ENCODE results near the gene CCDC88A.

CCDC88A gene

GRCh38 chr2:55419233-55419678 lies 400 bp downstream of the CCDC88A start:
- DNase-seq (ENCODE audit: low read depth): no peak
- peak overlapping the region; percentile 84 for H3K4me3 ChIP-seq (ENCODE audit: low read depth, low read length)
- TF ChIP-seq, protein P1, sequence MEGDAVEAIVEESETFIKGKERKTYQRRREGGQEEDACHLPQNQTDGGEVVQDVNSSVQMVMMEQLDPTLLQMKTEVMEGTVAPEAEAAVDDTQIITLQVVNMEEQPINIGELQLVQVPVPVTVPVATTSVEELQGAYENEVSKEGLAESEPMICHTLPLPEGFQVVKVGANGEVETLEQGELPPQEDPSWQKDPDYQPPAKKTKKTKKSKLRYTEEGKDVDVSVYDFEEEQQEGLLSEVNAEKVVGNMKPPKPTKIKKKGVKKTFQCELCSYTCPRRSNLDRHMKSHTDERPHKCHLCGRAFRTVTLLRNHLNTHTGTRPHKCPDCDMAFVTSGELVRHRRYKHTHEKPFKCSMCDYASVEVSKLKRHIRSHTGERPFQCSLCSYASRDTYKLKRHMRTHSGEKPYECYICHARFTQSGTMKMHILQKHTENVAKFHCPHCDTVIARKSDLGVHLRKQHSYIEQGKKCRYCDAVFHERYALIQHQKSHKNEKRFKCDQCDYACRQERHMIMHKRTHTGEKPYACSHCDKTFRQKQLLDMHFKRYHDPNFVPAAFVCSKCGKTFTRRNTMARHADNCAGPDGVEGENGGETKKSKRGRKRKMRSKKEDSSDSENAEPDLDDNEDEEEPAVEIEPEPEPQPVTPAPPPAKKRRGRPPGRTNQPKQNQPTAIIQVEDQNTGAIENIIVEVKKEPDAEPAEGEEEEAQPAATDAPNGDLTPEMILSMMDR (IDR thresholded peaks at IDR 0.05; ENCODE audit: low read depth, low read length): no peak
- no peak for TF ChIP-seq MYC (IDR thresholded peaks at IDR 0.05; ENCODE audit: low read depth, low read length)
- TF ChIP-seq MAX (IDR thresholded peaks at IDR 0.05; ENCODE audit: low read depth, low read length): no peak
- no peak for TF ChIP-seq POLR2A (IDR thresholded peaks at IDR 0.05; ENCODE audit: extremely low read depth, insufficient read length)

DNA sequence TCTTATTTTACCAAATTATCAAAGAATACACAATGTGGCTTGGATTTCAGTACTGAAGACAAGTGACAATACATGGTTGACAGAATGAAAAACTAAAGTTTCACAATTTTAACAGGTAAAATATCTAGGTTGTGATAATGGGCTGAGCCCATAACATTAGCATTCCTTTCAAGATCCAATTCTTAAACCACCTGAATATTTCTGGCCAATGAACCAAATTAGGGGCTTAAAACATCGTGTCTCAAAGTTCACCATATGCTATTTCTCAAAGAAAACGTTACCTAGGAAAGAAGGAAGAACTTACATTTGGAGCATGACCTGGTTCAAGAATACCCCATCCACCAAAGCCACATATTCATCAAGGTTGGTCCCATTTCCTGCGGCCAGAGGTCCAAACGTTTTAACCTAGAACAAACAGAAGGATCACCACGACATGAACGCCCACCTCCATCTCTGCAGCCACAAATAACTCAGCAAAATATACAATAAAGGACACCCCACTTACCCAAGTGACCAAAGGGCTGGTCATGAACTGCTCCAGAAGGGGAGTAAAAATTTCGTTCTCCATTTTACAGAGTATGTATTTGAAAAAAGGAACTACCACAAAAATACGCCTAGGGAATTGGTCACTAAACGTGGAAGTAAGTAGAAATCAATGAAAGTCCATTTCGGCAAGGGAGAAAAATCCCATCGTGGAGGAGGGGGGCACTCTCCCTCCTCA lies 984 bp downstream of the CCDC88A start:
- DNase-seq (ENCODE audit: low read depth): peak; percentile 69
- H3K4me3 ChIP-seq (ENCODE audit: low read depth, low read length): peak overlapping the region; percentile 84
- TF ChIP-seq MYC (IDR thresholded peaks at IDR 0.05; ENCODE audit: low read depth, low read length): peak; percentile 5; the same call in 1 of the 2 replicates
- TF ChIP-seq, protein P1 (IDR thresholded peaks at IDR 0.05; ENCODE audit: low read depth, low read length): no peak

GRCh38 chr2:55418072-55418471 lies 1.6 kb downstream of the CCDC88A start:
- no peak for DNase-seq (ENCODE audit: low read depth)
- peak overlapping the region; percentile 84 for H3K4me3 ChIP-seq (ENCODE audit: low read depth, low read length)
- no peak for TF ChIP-seq POLR2A (IDR thresholded peaks at IDR 0.05; ENCODE audit: extremely low read depth, insufficient read length)
- no peak for TF ChIP-seq MAX (IDR thresholded peaks at IDR 0.05; ENCODE audit: low read depth, low read length)
- TF ChIP-seq, protein P1 (IDR thresholded peaks at IDR 0.05; ENCODE audit: low read depth, low read length): no peak
- no peak for TF ChIP-seq MYC (IDR thresholded peaks at IDR 0.05; ENCODE audit: low read depth, low read length)

DNA sequence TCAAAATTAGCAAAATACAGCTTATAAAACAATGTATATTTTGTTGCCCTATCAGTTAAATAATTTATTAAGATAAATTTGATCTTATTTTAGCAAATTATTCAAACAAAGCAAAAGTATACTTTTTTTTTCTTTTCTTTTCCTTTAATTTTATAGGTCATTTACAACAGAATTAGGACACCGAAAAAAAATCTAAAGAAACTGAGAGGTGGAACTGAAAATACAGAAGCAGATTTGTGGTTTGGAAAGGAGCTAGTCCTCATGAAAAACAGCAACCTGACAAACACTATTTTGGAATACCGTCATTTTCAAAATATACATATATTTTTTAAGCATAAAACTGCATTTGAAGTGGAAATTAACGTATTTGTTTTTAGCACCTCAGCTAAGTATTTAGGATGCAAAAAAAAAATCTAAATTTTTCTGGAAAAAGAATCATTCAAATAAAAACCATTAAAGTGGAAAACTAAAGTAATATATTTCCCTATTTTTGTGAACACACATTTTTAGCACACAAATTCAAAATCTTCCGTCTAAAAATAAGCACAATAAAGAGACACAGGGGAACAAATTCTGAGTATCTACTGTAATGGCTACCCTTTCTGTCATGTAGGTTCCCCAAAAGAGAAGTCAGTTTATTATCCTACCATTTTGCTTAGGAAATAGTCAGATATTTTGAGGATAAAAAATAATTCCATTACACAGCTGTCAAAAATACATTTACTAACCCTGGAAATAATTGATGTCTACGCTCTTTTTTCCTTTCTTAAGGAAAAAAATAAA lies 2.7 kb downstream of the CCDC88A start:
- TF ChIP-seq MAX (IDR thresholded peaks at IDR 0.05; ENCODE audit: low read depth, low read length): no peak
- TF ChIP-seq POLR2A (IDR thresholded peaks at IDR 0.05; ENCODE audit: extremely low read depth, insufficient read length): no peak
- no peak for TF ChIP-seq MYC (IDR thresholded peaks at IDR 0.05; ENCODE audit: low read depth, low read length)
- TF ChIP-seq, protein P1 (IDR thresholded peaks at IDR 0.05; ENCODE audit: low read depth, low read length): no peak
- peak; percentile 33 for DNase-seq (ENCODE audit: low read depth)
- H3K4me3 ChIP-seq (ENCODE audit: low read depth, low read length): peak overlapping the region; percentile 84

DNA sequence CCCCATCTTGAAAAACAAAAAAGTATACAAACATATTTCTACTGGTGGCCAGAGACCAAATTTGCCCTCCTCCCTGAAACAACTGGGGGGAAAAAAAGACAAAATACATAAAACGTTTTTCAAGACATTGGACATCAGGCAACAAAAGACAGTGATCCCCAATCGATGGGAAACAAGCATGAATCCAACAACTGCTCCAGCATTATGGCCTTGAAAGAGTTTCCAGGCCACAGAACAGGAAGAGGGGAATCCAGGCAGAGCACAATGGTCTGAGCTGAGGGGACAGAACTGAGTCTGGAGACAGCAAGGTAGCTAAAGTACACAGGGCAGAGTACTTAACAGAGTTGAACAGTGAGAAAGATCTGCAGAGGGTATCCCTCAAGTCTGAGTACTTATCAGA lies 4.4 kb downstream of the CCDC88A start:
- H3K4me3 ChIP-seq (ENCODE audit: low read depth, low read length): peak overlapping the region; percentile 33
- TF ChIP-seq MYC (IDR thresholded peaks at IDR 0.05; ENCODE audit: low read depth, low read length) (no peak), MAX (IDR thresholded peaks at IDR 0.05; ENCODE audit: low read depth, low read length) (no peak), POLR2A (IDR thresholded peaks at IDR 0.05; ENCODE audit: extremely low read depth, insufficient read length) (no peak)
- TF ChIP-seq, protein P1 (IDR thresholded peaks at IDR 0.05; ENCODE audit: low read depth, low read length): no peak
- no peak for DNase-seq (ENCODE audit: low read depth)
